HepG2 (cell line): ENCODE data around the gene ODC1. TPM values are rescaled to one million over a fixed set of nuclear protein-coding genes. Genes with fewer than 3 reads are reported as not detected.

Experiments used
- ATAC-seq: fragments of 200-7000 bp; cut with Tn5 transposase; 3 replicates; pipeline ENCODE4 v1.9.1; 2020; ENCODE audit warnings: mild to moderate bottlenecking, moderate library complexity
- BruUV-seq: library from RNA; stranded (reverse); fragments of 400-500 nt; replicated peaks from 2 replicates; lab custom pipeline; 2021; lab: Mats Ljungman, UMichigan
- CTCF ChIA-PET: fragments of 300-600 bp; formaldehyde crosslinking; extraction: SDS; loops from one replicate; lab custom pipeline; 2021; ENCODE audit warnings: low total read pairs, inconsistent platforms, low intra/inter-chr PET ratio; lab: Yijun Ruan, JAX
- POLR2A ChIA-PET: fragments of 350-600 bp; sonication (Branson Sonifier 250); formaldehyde crosslinking; loops from one replicate; lab custom pipeline; 2020; ENCODE audit warnings: antibody characterized with exemption, inconsistent platforms; lab: Yijun Ruan, JAX
- DNase-seq: peaks from one replicate; pipeline ENCODE4 v3.0.0-alpha.2; 2015; ENCODE audit warnings: low spot score
- FAIRE-seq: peaks from 3 replicates; lab custom pipeline; 2011; peaks lifted over from hg19 to GRCh38; lab: Jason Lieb, UNC
- H2AFZ ChIP-seq: one replicate; pipeline ENCODE4 v1.6.1; 2011; ENCODE audit warnings: low read length, inconsistent platforms
- H3K27ac ChIP-seq: fragments of 300-600 bp; 3 replicates; pipeline ENCODE4 v1.8.0; 2011; ENCODE audit warnings: mixed run types, mild to moderate bottlenecking, mixed read lengths, low read length, inconsistent platforms; ENCODE audit not compliant: insufficient read depth; ENCODE audit errors: extremely low read length
- H3K27me3 ChIP-seq, 2 experiments: fragments of 200-600 bp in 1 of 2; 2 replicates in 1 of 2; 3 replicates in 1 of 2; pipeline versions ENCODE4 v1.6.0 to v1.8.0; 2011; ENCODE audit warnings: low read length in 2 of 2, mild to moderate bottlenecking in 2 of 2, moderate library complexity in 2 of 2, inconsistent platforms in 1 of 2; ENCODE audit not compliant: insufficient read depth in 2 of 2, control insufficient read depth in 1 of 2
- H3K36me3 ChIP-seq, 2 experiments: fragments of 200-600 bp in 1 of 2; replicated peaks in 1 of 2; 2 replicates in 1 of 2; 3 replicates in 1 of 2; pipeline versions ENCODE4 v1.5.1 to v1.8.0; 2011; ENCODE audit warnings: low read length in 2 of 2, inconsistent platforms in 1 of 2; ENCODE audit not compliant: insufficient read depth in 2 of 2, control insufficient read depth in 1 of 2
- H3K4me1 ChIP-seq: 2 replicates; pipeline ENCODE4 v1.5.1; 2012; ENCODE audit warnings: low read length, inconsistent platforms; ENCODE audit not compliant: insufficient read depth
- H3K4me2 ChIP-seq: 2 replicates; pipeline ENCODE4 v1.6.0; 2011; ENCODE audit warnings: low read depth, low read length, inconsistent platforms
- H3K4me3 ChIP-seq, 3 experiments: fragments of 200-600 bp in 1 of 3; sonication (generic), shearing (Covaris generic) in 1 of 3; replicated peaks in 1 of 3; 2 replicates each; pipeline ENCODE4 v1.5.1; 2011 to 2016; ENCODE audit warnings: low read length in 3 of 3, inconsistent platforms in 2 of 3, low read depth in 2 of 3, mild to moderate bottlenecking in 2 of 3, control low read depth in 1 of 3, mixed read lengths in 1 of 3; ENCODE audit not compliant: insufficient read depth in 1 of 3
- H3K79me2 ChIP-seq: one replicate; pipeline ENCODE4 v1.6.1; 2011; ENCODE audit warnings: low read length, inconsistent platforms; ENCODE audit not compliant: insufficient read depth
- H3K9ac ChIP-seq: 2 replicates; pipeline ENCODE4 v1.6.0; 2011; ENCODE audit warnings: mild to moderate bottlenecking, low read depth, low read length, inconsistent platforms; ENCODE audit not compliant: insufficient read depth
- H3K9me3 ChIP-seq: 2 replicates; pipeline ENCODE4 v1.5.1; 2012; ENCODE audit warnings: mild to moderate bottlenecking, low read length
- H4K20me1 ChIP-seq: 2 replicates; pipeline ENCODE4 v1.6.0; 2011; ENCODE audit warnings: inconsistent platforms, mild to moderate bottlenecking, low read length, moderate library complexity; ENCODE audit not compliant: insufficient read depth
- IKZF4 ChIP-seq: sonication (generic); formaldehyde crosslinking; IDR thresholded peaks from 2 replicates; pipeline ENCODE4 v1.5.1; 2020; ENCODE audit warnings: borderline replicate concordance, mild to moderate bottlenecking, low read depth, missing genetic modification reagents; ENCODE audit errors: not compliant biosample characterization
- MXI1 ChIP-seq: IDR thresholded peaks from 3 replicates; pipeline ENCODE4 v1.6.1; 2012; ENCODE audit warnings: low read depth, low read length, inconsistent platforms, borderline replicate concordance
- MYNN ChIP-seq: sonication (generic); formaldehyde crosslinking; IDR thresholded peaks from 2 replicates; pipeline ENCODE4 v1.4.0; 2020; ENCODE audit warnings: mild to moderate bottlenecking, low read depth, missing genetic modification reagents
- YEATS2 ChIP-seq: sonication (generic); formaldehyde crosslinking; IDR thresholded peaks from 2 replicates; pipeline ENCODE4 v1.4.0; 2020; ENCODE audit warnings: missing genetic modification reagents, borderline replicate concordance
- ZMYM3 ChIP-seq: sonication (generic); formaldehyde crosslinking; IDR thresholded peaks from 2 replicates; pipeline ENCODE4 v1.5.1; 2020; ENCODE audit warnings: mild to moderate bottlenecking, missing genetic modification reagents
- WGBS: methylation state at CpG from one replicate; pipeline ENCODE4 v1.1.6; 2017; ENCODE audit warnings: low lambda C conversion rate; 5-methylcytosine and 5-hydroxymethylcytosine counted together
- in situ Hi-C: cut with HindIII; loops from 2 replicates; pipeline ENCODE4 v1.10.0; 2017; ENCODE audit warnings: low pct_unique_long_range_greater_than_20kb; ENCODE audit not compliant: extremely low pct_ligation_motif_present
- intact Hi-C: fragments of 100-400 bp; cut with micrococcal nuclease; formaldehyde crosslinking; loops from one replicate; pipeline ENCODE4 v1.10.0; 2022; ENCODE audit not compliant: unreplicated experiment
- polyA plus RNA-seq, 8 experiments: library from polyadenylated mRNA; depleted of rRNA in 3 of 8; stranded (reverse) in 7 of 8; unstranded in 1 of 8; fragments of >200 nt; fragmentation: Illumina TruSeq in 4 of 8; extraction: Trizol in 4 of 8; gene quantifications; 2 replicates each; pipeline versions ENCODE4 v1.2.1 to v1.2.3, GENCODE V29; 2011 to 2016; ENCODE audit warnings: low read depth in 4 of 8, missing spikeins in 1 of 8, mixed read lengths in 1 of 8; ENCODE audit not compliant: insufficient read depth in 1 of 8
- total RNA-seq, 5 experiments: library from RNA; depleted of rRNA; stranded (reverse); fragments of >200 nt; fragmentation: Illumina TruSeq; extraction: Trizol; gene quantifications; 2 replicates each; pipeline ENCODE4 v1.2.3, GENCODE V29; 2016; ENCODE audit warnings: low read depth in 1 of 5

Gene ODC1
- total and polyA plus RNA-seq, 2 of the 13 experiments (the other 11 are each of a cell fraction or from before 2014, with no cell fraction given) = 142 to 371 TPM

DNA sequence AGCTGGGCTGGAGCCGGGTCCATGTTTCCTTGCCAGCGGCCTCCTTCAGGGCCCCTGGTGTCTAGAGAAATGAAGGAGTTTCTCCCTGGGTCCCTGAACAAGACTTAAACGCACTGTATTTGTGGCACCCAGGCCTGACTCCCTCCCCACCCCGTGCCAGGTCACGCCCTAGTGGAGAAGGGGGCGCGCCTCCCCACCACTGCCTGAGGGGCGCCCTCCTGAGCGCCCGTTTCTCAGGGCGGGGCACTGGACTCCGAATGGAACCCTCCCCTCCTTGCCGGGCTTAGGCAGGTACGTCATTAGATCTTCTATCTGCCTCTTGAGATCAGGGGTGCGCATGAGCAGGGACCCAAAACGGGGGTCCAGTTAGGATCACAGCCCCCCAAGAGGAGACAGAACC, 16.3 kb downstream of the ODC1 start:
- FAIRE-seq (no peak), ATAC-seq (no peak), DNase-seq (no peak)
- H3K79me2 ChIP-seq = no peaks in the 10 kb centered on the region
- H3K9me3 ChIP-seq = no peaks in the 10 kb centered on the region
- CTCF ChIA-PET = no interaction called here
- 58% methylated on average over 15 of the region's 16 CpGs for WGBS
- H3K4me3 ChIP-seq = peak overlapping the region in 1 of 3 experiments; percentile 57; a peak in 1 of 6 replicates
- peaks cover 10 to 47% of the 10 kb centered on the region in 2 experiments for H3K27me3 ChIP-seq
- no peak overlapping the region for H2AFZ ChIP-seq
- in situ Hi-C loops = loop anchor here (25.0 kb wide), 1 partner anchor 619 kb away; no protein-coding TSS in a partner anchor
- H3K4me1 ChIP-seq = peaks cover 39% of the 10 kb centered on the region
- H3K36me3 ChIP-seq = peaks cover 2% of the 10 kb centered on the region in 2 experiments; a peak in 3 of 5 replicates
- H3K27ac ChIP-seq = no peak overlapping the region
- H4K20me1 ChIP-seq = no peaks in the 10 kb centered on the region
- H3K9ac ChIP-seq = no peak overlapping the region
- peak overlapping the region; percentile 65; the same call in 1 of the 2 replicates for H3K4me2 ChIP-seq
- intact Hi-C loops = no loop called here
- POLR2A ChIA-PET = interaction anchor here (1.2 to 1.7 kb wide), 2 partner anchors 18 to 130 kb away, joined by 3 to 7 read pairs; partner anchors contain the start of gene HPCAL1
- BruUV-seq = no TSS peak
- TF ChIP-seq IKZF4 (CRISPR knock-in tag) (peak; percentile 17), MYNN (CRISPR knock-in tag) (no peak)

DNA sequence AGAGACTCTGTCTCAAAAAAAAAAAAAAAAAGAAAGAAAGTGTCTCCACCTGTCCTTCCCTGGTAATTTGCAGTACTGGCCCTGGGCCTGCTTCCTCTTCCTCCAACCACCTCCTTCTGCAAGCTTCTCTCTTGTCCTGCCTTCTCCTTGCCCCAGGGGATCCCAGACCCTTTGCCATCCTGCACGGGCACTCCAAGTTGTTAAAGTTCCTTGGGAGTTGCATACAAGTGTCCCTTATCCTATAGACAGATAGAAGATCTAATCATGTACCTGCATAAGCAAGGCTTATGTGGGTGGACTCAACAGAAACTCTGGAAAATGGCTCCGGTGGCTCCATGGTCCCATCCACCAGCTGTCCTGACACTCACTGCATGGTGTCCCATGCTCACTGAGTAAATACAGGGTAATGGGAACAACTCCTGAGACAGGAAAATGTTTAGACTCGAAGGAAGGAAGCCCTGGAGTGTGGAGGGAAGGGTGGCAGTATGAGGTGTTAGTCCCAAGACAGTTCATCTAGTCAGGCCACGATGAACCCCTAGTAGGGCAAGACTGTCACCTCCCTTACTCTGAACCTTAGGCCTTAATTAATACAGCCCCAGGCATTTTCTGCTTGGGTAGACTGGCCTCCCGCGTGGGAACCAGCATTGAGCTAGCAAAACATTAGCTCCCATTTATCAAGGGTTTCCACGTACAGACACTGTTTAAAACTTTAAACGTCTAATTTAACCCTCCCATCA, 17.1 kb downstream of the ODC1 start:
- ChIA-PET POLR2A (no interaction called here), CTCF (no interaction called here)
- TF ChIP-seq ZMYM3 (CRISPR knock-in tag) (peak; percentile 63; the same call in 1 of the 2 replicates), YEATS2 (CRISPR knock-in tag) (no peak), MXI1 (no peak)
- in situ Hi-C loops (loop anchor here (25.0 kb wide), 1 partner anchor 619 kb away; no protein-coding TSS in a partner anchor), intact Hi-C loops (no loop called here)
- ATAC-seq (no peak), DNase-seq (no peak), FAIRE-seq (no peak)
- Histone ChIP-seq H3K27ac (no peak overlapping the region), H3K9me3 (no peaks in the 10 kb centered on the region), H3K36me3 (peaks cover 5 to 6% of the 10 kb centered on the region in 2 experiments; a peak in 3 of 5 replicates), H2AFZ (no peak overlapping the region), H3K27me3 (peaks cover 10 to 39% of the 10 kb centered on the region in 2 experiments), H4K20me1 (no peaks in the 10 kb centered on the region), H3K9ac (no peak overlapping the region), H3K4me1 (peaks cover 38% of the 10 kb centered on the region), H3K4me2 (no peak overlapping the region), H3K79me2 (no peaks in the 10 kb centered on the region), H3K4me3 (no peak overlapping the region)
- 57% methylated on average over 8 of the region's 8 CpGs for WGBS
- no TSS peak for BruUV-seq
